NCI-H2107 treated with DMSO at 0.1 percent for 48 hours (cell line): ENCODE data around the gene RHOT1.

Experiments used
- DNase-seq: peaks from one replicate; lab custom pipeline; 2025; ENCODE audit not compliant: unreplicated experiment; lab: John Stamatoyannopoulos, UW

The RHOT1 gene

GRCh38 chr17:32266389-32267301 is 124.3 kb downstream of the RHOT1 start:
- DNase-seq, result no peak

GRCh38 chr17:32267690-32268205 is 125.4 kb downstream of the RHOT1 start:
- DNase-seq, result no peak

DNA sequence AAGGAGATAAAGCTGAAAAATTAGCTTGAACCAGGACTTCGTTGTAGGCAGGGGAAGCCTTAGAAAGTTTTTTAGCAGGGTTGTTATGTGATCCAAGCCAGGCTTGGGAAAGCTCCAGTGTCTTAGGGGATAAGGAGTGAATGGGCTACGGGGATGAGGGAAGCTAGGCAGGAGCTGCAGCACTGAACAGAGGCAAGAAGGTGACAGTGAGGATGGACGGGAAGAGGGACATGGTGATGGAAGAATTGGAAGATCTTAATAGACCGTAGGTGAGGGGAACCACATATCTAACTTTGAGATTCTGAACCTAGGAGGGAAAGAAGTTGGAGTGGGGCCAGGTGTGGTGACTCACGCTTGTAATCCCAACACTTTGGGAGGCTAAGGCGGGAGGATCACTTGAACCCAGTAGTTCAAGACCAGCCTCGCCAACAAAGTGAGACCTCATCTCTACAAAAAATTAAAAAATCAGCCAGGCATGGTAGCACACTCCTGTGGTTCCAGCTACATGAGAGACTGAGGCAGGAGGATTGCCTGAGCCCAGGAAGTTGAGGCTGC is 126.5 kb downstream of the RHOT1 start:
- DNase-seq, result no peak

DNA sequence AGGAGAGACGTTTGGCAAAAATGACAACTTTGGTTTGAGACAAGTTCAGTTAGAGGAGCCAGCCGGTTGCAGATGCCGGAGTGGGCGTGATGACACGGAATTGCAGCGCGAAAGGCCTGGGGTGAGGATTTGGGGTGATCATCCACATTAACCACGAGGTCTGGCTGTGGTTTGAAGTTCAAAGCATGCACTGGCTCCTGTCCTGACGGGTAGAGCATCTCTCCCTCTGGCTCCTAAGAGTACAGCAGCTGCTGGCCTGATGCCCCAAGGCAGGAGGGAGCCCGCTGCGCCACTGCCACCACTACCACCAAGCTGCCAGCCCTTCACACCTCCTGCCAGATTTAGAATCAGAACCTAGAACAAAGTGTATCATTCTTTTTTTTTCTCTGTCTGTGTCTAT is 127.1 kb downstream of the RHOT1 start:
- no peak for DNase-seq

DNA sequence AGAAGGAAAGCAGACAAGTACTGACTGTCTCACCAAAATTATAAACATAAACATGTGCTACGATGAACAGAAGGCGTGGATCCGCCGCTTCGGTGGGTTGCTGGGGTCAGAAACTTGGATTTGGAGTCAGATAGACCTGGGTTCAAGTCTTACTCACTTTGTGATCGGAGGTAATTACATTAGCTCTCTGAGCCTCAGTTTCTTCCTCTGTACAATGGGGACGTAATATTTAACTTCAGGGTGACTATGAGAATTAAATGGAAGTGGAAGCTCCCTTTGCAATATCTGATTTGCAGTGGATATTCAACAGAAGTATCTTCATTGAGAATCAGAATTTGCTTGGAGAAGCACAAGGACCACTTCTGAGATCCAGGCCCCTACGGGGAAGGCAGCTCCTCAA is 129.5 kb downstream of the RHOT1 start:
- no peak for DNase-seq

DNA sequence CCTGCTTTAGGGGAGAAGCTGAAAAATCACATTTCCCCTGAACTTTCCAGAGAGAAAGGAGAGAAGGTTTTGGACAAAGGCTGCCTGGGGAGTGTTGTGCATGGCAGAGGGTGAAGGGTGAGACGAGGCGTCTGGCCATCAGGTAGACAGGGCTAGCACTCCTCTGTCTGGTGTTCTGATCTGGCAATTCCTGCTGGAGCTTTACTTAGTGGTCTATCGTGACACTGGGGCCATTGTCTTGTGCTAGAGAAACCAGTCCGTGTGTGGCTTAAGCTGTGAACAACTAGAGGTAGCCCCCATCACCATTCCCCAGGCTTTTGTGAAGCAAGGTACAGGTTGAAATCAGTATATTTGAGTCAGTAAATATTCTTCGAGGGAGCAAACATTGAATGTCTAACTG is 131.8 kb downstream of the RHOT1 start:
- no peak for DNase-seq

DNA sequence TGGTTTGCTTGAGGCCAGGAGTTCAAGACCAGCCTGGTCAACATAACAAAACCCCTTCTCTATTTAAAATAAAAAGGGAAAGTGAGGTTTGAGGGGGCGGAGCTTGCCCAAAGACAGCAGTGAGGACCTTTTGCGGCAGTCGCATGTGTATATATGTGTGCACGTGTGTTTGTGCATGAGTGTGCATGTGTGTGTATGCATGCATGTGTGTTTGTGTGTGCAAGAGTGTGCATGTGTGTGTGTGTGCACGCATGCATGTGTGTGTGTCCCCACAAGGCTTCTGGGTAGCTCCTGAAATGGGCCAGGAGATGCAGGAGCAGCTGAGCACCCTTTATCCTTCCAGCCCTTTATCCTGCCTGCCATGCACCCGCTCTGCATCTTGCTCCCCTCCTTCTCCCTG is 132.3 kb downstream of the RHOT1 start:
- no peak for DNase-seq
